Sigmoid colon (tissue), 4 donors: Measurements from ENCODE around the gene VPS54.
"Not testable (repeated sequence)": the region's sequence is repeated elsewhere in the genome, so short reads cannot be mapped to it uniquely, and the experiment has no call there.

Source experiments
- CTCF ChIP-seq, 4 experiments: fragments of 450-650 bp in 3 of 4; fragments of 200-600 bp in 1 of 4; IDR thresholded peaks; one replicate each; pipeline ENCODE4 v1.5.1; 2016 to 2019; ENCODE audit warnings: antibody characterized with exemption in 4 of 4, mild to moderate bottlenecking in 3 of 4, moderate library complexity in 2 of 4
- EP300 ChIP-seq, 4 donors: sonication (generic); formaldehyde crosslinking; IDR thresholded peaks; one replicate each; pipeline ENCODE4 v1.6.1; 2017; ENCODE audit warnings: antibody characterized with exemption in 4 of 4
- POLR2A ChIP-seq, 2 donors: fragments of 450-650 bp; IDR thresholded peaks; one replicate each; pipeline ENCODE4 v1.6.1; 2016; ENCODE audit warnings: antibody characterized with exemption in 2 of 2, mild to moderate bottlenecking in 2 of 2, moderate library complexity in 2 of 2
- POLR2AphosphoS5 ChIP-seq, 4 donors: sonication (generic); formaldehyde crosslinking; IDR thresholded peaks; one replicate each; pipeline ENCODE4 v1.6.1; 2017; ENCODE audit warnings: antibody characterized with exemption in 4 of 4

- TF ChIP-seq CTCF, POLR2AphosphoS5, EP300, POLR2A (IDR thresholded peaks at IDR 0.05): not testable (repeated sequence)
Observed at GRCh38 chr2:63932104-63932503, 87.1 kb downstream of the VPS54 start.
